Parathyroid adenoma (tissue), 2 donors: ENCODE results near the gene BTG4.
A peak's percentile ranks its signal among the peaks of the same experiment; 100 is the strongest.

Experiments used
- H2AFZ ChIP-seq: fragments of 300-600 bp; sonication (generic); one replicate; pipeline ENCODE4 v1.7.0; 2017; ENCODE audit warnings: antibody characterized with exemption, mild to moderate bottlenecking
- H3K27ac ChIP-seq: fragments of 300-600 bp; sonication (generic); one replicate; pipeline ENCODE4 v1.7.0; 2017
- H3K27me3 ChIP-seq: fragments of 300-600 bp; sonication (generic); one replicate; pipeline ENCODE4 v1.7.0; 2017; ENCODE audit warnings: low read length; ENCODE audit not compliant: control insufficient read depth, insufficient read depth
- H3K36me3 ChIP-seq: fragments of 300-600 bp; sonication (generic); one replicate; pipeline ENCODE4 v1.7.0; 2017; ENCODE audit warnings: low read length; ENCODE audit not compliant: control insufficient read depth, insufficient read depth
- H3K4me1 ChIP-seq: fragments of 300-600 bp; sonication (generic); one replicate; pipeline ENCODE4 v1.7.0; 2017; ENCODE audit warnings: control low read depth
- H3K4me2 ChIP-seq: fragments of 300-600 bp; sonication (generic); one replicate; pipeline ENCODE4 v1.7.0; 2017; ENCODE audit warnings: low read length
- H3K4me3 ChIP-seq: fragments of 300-600 bp; sonication (generic); one replicate; pipeline ENCODE4 v1.7.0; 2017; ENCODE audit warnings: low read depth, low read length
- H3K79me2 ChIP-seq: fragments of 300-600 bp; sonication (generic); one replicate; pipeline ENCODE4 v1.7.0; 2017; ENCODE audit warnings: control low read depth
- H3K9ac ChIP-seq: fragments of 300-600 bp; sonication (generic); one replicate; pipeline ENCODE4 v1.7.0; 2017; ENCODE audit warnings: mild to moderate bottlenecking
- H3K9me3 ChIP-seq: fragments of 300-600 bp; sonication (generic); one replicate; pipeline ENCODE4 v1.7.0; 2017; ENCODE audit warnings: low read length; ENCODE audit not compliant: control insufficient read depth
- CTCF ChIP-seq: fragments of 300-600 bp; sonication (generic); IDR thresholded peaks from one replicate; pipeline ENCODE4 v1.7.0; 2017; ENCODE audit warnings: antibody characterized with exemption, mild to moderate bottlenecking
- donor health status: primary hyperparathyroidism.

The BTG4 gene

GRCh38 chr11:111447112-111447471 lies 65.1 kb downstream of the BTG4 start:
- Histone ChIP-seq H3K27ac (no peak overlapping the region), H3K9me3 (no peaks in the 10 kb centered on the region), H3K79me2 (no peaks in the 10 kb centered on the region), H3K9ac (no peak overlapping the region), H3K4me1 (peaks cover 14% of the 10 kb centered on the region), H3K36me3 (no peaks in the 10 kb centered on the region), H3K4me2 (no peak overlapping the region), H3K27me3 (no peaks in the 10 kb centered on the region), H2AFZ (no peak overlapping the region), H3K4me3 (no peak overlapping the region)
- no peak for TF ChIP-seq CTCF

GRCh38 chr11:111446404-111447111 lies 65.6 kb downstream of the BTG4 start:
- H3K9ac ChIP-seq: no peak overlapping the region

GRCh38 chr11:111445586-111445985 lies 66.6 kb downstream of the BTG4 start:
- Histone ChIP-seq H3K36me3 (no peaks in the 10 kb centered on the region), H3K4me2 (no peak overlapping the region), H3K79me2 (no peaks in the 10 kb centered on the region), H3K9ac (no peak overlapping the region), H3K4me1 (peaks cover 19% of the 10 kb centered on the region), H3K9me3 (no peaks in the 10 kb centered on the region), H3K27me3 (no peaks in the 10 kb centered on the region), H3K27ac (no peak overlapping the region), H3K4me3 (no peak overlapping the region), H2AFZ (peak overlapping the region; percentile 22)
- no peak for TF ChIP-seq CTCF

More at GRCh38 chr11:111446404-111447111, 65.6 kb downstream of the BTG4 start:
- Histone ChIP-seq H3K27ac (no peak overlapping the region), H3K9me3 (no peaks in the 10 kb centered on the region), H3K4me3 (no peak overlapping the region), H2AFZ (no peak overlapping the region), H3K4me2 (no peak overlapping the region), H3K36me3 (no peaks in the 10 kb centered on the region), H3K4me1 (peaks cover 10% of the 10 kb centered on the region), H3K79me2 (no peaks in the 10 kb centered on the region), H3K27me3 (no peaks in the 10 kb centered on the region)
- TF ChIP-seq CTCF: peak; percentile 73
